A673 (cell line): ENCODE results near the gene DOCK4. TPM values are rescaled to one million over a fixed set of nuclear protein-coding genes. Genes with fewer than 3 reads are reported as not detected.

ENCODE experiments used
- BruUV-seq: library from RNA; stranded (reverse); fragments of 400-500 nt; replicated peaks from 2 replicates; lab custom pipeline; 2021; lab: Mats Ljungman, UMichigan
- CTCF ChIA-PET: fragments of 300-600 bp; sonication (Branson Sonifier 250); formaldehyde crosslinking; loops from one replicate; lab custom pipeline; 2022; ENCODE audit warnings: antibody characterized with exemption; lab: Charles Lee
- POLR2A ChIA-PET: fragments of 300-600 bp; sonication (Branson Sonifier 250); formaldehyde crosslinking; loops from one replicate; lab custom pipeline; 2022; ENCODE audit warnings: antibody characterized with exemption; ENCODE audit not compliant: low non-redundant PET; lab: Charles Lee
- DNase-seq: peaks from one replicate; pipeline ENCODE4 v3.0.0-alpha.2; 2015; ENCODE audit warnings: low spot score
- H3K27ac ChIP-seq: fragments of 200-600 bp; sonication (generic); 2 replicates; pipeline ENCODE4 v1.5.1; 2016; ENCODE audit warnings: mixed run types, low read depth, mild to moderate bottlenecking, mixed read lengths, antibody characterized with exemption, low read length; ENCODE audit not compliant: poor library complexity, severe bottlenecking
- H3K27me3 ChIP-seq: fragments of 200-600 bp; sonication (generic); replicated peaks from 2 replicates; pipeline ENCODE4 v1.6.1; 2017; ENCODE audit warnings: mixed run types, low read depth, mild to moderate bottlenecking, mixed read lengths, antibody characterized with exemption, low read length; ENCODE audit not compliant: insufficient read depth, poor library complexity
- H3K36me3 ChIP-seq: fragments of 200-600 bp; sonication (generic); 2 replicates; pipeline ENCODE4 v1.6.1; 2016; ENCODE audit warnings: mixed run types, mild to moderate bottlenecking, mixed read lengths, antibody characterized with exemption, low read length; ENCODE audit not compliant: insufficient read depth, poor library complexity, severe bottlenecking
- H3K4me1 ChIP-seq: fragments of 200-600 bp; sonication (generic); 2 replicates; pipeline ENCODE4 v1.6.1; 2017; ENCODE audit warnings: mixed run types, mild to moderate bottlenecking, mixed read lengths, antibody characterized with exemption, low read length; ENCODE audit not compliant: insufficient read depth, poor library complexity, severe bottlenecking
- H3K4me3 ChIP-seq: fragments of 200-600 bp; sonication (generic); 2 replicates; pipeline ENCODE4 v1.5.1; 2016; ENCODE audit warnings: low read depth, mixed run types, mild to moderate bottlenecking, mixed read lengths, low read length; ENCODE audit not compliant: poor library complexity, severe bottlenecking
- H3K9me3 ChIP-seq: fragments of 200-600 bp; sonication (generic); 2 replicates; pipeline ENCODE4 v1.6.1; 2016; ENCODE audit warnings: mixed run types, low read depth, mild to moderate bottlenecking, mixed read lengths, antibody characterized with exemption, low read length; ENCODE audit not compliant: poor library complexity, severe bottlenecking
- CTCF ChIP-seq: fragments of 300-800, 200-600 bp; sonication (generic); conservative IDR thresholded peaks from 2 replicates; pipeline ENCODE4 v1.5.1; 2017; ENCODE audit warnings: low read depth, mild to moderate bottlenecking, antibody characterized with exemption, low read length, moderate library complexity, mixed read lengths
- EZH2 ChIP-seq: fragments of 200-600 bp; sonication (generic); IDR thresholded peaks from 2 replicates; pipeline ENCODE4 v1.6.1; 2017; ENCODE audit warnings: borderline replicate concordance, low read depth, mild to moderate bottlenecking, mixed read lengths, antibody characterized with exemption, low read length; ENCODE audit not compliant: poor library complexity, severe bottlenecking
- intact Hi-C: fragments of 100-400 bp; cut with micrococcal nuclease; formaldehyde crosslinking; loops from one replicate; pipeline ENCODE4 v1.10.0; 2022; ENCODE audit not compliant: unreplicated experiment
- total RNA-seq: library from RNA; stranded (reverse); gene quantifications from 2 replicates; pipeline ENCODE4 v1.2.3, GENCODE V29; 2021

Gene DOCK4
- total RNA-seq, 1 experiment from 2014 or later = 28.5 TPM

- Histone ChIP-seq H3K27ac (peak overlapping the region; percentile 51), H3K36me3 (no peaks in the 10 kb centered on the region), H3K9me3 (no peaks in the 10 kb centered on the region), H3K27me3 (no peaks in the 10 kb centered on the region), H3K4me3 (no peak overlapping the region), H3K4me1 (peaks cover 13% of the 10 kb centered on the region)
- intact Hi-C loops = loop anchor here (5.0 to 10.0 kb wide), 2 partner anchors 95 to 218 kb away; partner anchors contain the start of genes DOCK4 and ZNF277
- ChIA-PET CTCF (no interaction called here), POLR2A (no interaction called here)
- BruUV-seq = no TSS peak
- peak; percentile 62 for DNase-seq
- TF ChIP-seq EZH2 (no peak), CTCF (no peak)
These were observed 218.9 kb downstream of the DOCK4 start for GRCh38 chr7:111987115-111987826.

- Histone ChIP-seq H3K9me3 (no peaks in the 10 kb centered on the region), H3K27me3 (no peaks in the 10 kb centered on the region), H3K27ac (peak overlapping the region; percentile 51), H3K4me1 (peaks cover 13% of the 10 kb centered on the region), H3K36me3 (no peaks in the 10 kb centered on the region), H3K4me3 (no peak overlapping the region)
- peak; percentile 68 for DNase-seq
- ChIA-PET POLR2A (no interaction called here), CTCF (no interaction called here)
- TF ChIP-seq EZH2 = no peak
- TF ChIP-seq CTCF = no peak
- no TSS peak for BruUV-seq
- intact Hi-C loops = loop anchor here (5.0 to 10.0 kb wide), 2 partner anchors 96 to 218 kb away; partner anchors contain the start of genes DOCK4 and ZNF277
These were observed 219.6 kb downstream of the DOCK4 start for GRCh38 chr7:111986601-111987000.

- H3K27ac ChIP-seq = no peak overlapping the region
- intact Hi-C loops = loop anchor here (5.0 to 10.0 kb wide), 2 partner anchors 97 to 219 kb away; partner anchors contain the start of genes DOCK4 and ZNF277
- no peak overlapping the region for H3K4me3 ChIP-seq
- POLR2A ChIA-PET = no interaction called here
- no peak for DNase-seq
- no peak for TF ChIP-seq CTCF
- no peak for TF ChIP-seq EZH2
- H3K36me3 ChIP-seq = no peaks in the 10 kb centered on the region
- BruUV-seq = no TSS peak
- peaks cover 13% of the 10 kb centered on the region for H3K4me1 ChIP-seq
- H3K9me3 ChIP-seq = no peaks in the 10 kb centered on the region
- CTCF ChIA-PET = no interaction called here
- no peaks in the 10 kb centered on the region for H3K27me3 ChIP-seq
These were observed 220.4 kb downstream of the DOCK4 start for GRCh38 chr7:111985798-111986197.
